ENCODE results near the gene NRN1L.
"Not testable (repeated sequence)": the region's sequence is repeated elsewhere in the genome, so short reads cannot be mapped to it uniquely, and the experiment has no call there.

The NRN1L gene

GRCh38 chr16:67861877-67862276, 22.8 kb upstream of the NRN1L start:
- TF ChIP-seq CTCF (IDR thresholded peaks at IDR 0.05; ENCODE audit: insufficient read depth, low read depth, low read length, missing control alignments) = no peak
- no peak overlapping the region for H3K4me3 ChIP-seq (ENCODE audit: low read depth, low read length)
- no peak for DNase-seq (ENCODE audit: low read depth)

GRCh38 chr16:67862623-67863583, 21.8 kb upstream of the NRN1L start:
- DNase-seq (ENCODE audit: low read depth) = no peak
- no peak overlapping the region for H3K4me3 ChIP-seq (ENCODE audit: low read depth, low read length)

GRCh38 chr16:67864044-67864443, 20.6 kb upstream of the NRN1L start:
- not testable (repeated sequence) for H3K4me3 ChIP-seq (ENCODE audit: low read depth, low read length); DNase-seq (ENCODE audit: low read depth)

More at GRCh38 chr16:67862623-67863583, 21.8 kb upstream of the NRN1L start:
- no peak for TF ChIP-seq CTCF (IDR thresholded peaks at IDR 0.05; ENCODE audit: insufficient read depth, low read depth, low read length, missing control alignments)

- no peak for TF ChIP-seq CTCF (IDR thresholded peaks at IDR 0.05; ENCODE audit: insufficient read depth, low read depth, low read length, missing control alignments)
- no peak overlapping the region for H3K4me3 ChIP-seq (ENCODE audit: low read depth, low read length)
- no peak for DNase-seq (ENCODE audit: low read depth)
Measured at GRCh38 chr16:67864594-67864993, 20.1 kb upstream of the NRN1L start.

- H3K4me3 ChIP-seq (ENCODE audit: low read depth, low read length) = no peak overlapping the region
- peak; percentile 27 for TF ChIP-seq CTCF (IDR thresholded peaks at IDR 0.05; ENCODE audit: insufficient read depth, low read depth, low read length, missing control alignments)
- peak; percentile 46 for DNase-seq (ENCODE audit: low read depth)
Measured at GRCh38 chr16:67865318-67865717, 19.4 kb upstream of the NRN1L start.

GRCh38 chr16:67868290-67868689, 16.4 kb upstream of the NRN1L start:
- DNase-seq (ENCODE audit: low read depth) = no peak
- no peak for TF ChIP-seq CTCF (IDR thresholded peaks at IDR 0.05; ENCODE audit: insufficient read depth, low read depth, low read length, missing control alignments)
- no peak overlapping the region for H3K4me3 ChIP-seq (ENCODE audit: low read depth, low read length)

GRCh38 chr16:67869653-67870052, 15.0 kb upstream of the NRN1L start:
- DNase-seq (ENCODE audit: low read depth) = no peak
- H3K4me3 ChIP-seq (ENCODE audit: low read depth, low read length) = no peak overlapping the region
- no peak for TF ChIP-seq CTCF (IDR thresholded peaks at IDR 0.05; ENCODE audit: insufficient read depth, low read depth, low read length, missing control alignments)

Data from GM12865 (cell line).